HT1080 (cell line): ENCODE results near the gene SRRM5. TPM values are rescaled to one million over a fixed set of nuclear protein-coding genes. Genes with fewer than 3 reads are reported as not detected.
"Not testable (repeated sequence)": the region's sequence is repeated elsewhere in the genome, so short reads cannot be mapped to it uniquely, and the experiment has no call there.

ENCODE experiments used
- DNase-seq: peaks from one replicate; pipeline ENCODE4 v3.0.0-alpha.2; 2015; ENCODE audit warnings: low read depth
- total RNA-seq: library from RNA; depleted of rRNA; stranded (reverse); fragments of >200 nt; shearing (Covaris generic); gene quantifications from 2 replicates; pipeline ENCODE4 v1.2.3, GENCODE V29; 2014

The SRRM5 gene
- total RNA-seq, 1 experiment from 2014 or later = not detected

DNA sequence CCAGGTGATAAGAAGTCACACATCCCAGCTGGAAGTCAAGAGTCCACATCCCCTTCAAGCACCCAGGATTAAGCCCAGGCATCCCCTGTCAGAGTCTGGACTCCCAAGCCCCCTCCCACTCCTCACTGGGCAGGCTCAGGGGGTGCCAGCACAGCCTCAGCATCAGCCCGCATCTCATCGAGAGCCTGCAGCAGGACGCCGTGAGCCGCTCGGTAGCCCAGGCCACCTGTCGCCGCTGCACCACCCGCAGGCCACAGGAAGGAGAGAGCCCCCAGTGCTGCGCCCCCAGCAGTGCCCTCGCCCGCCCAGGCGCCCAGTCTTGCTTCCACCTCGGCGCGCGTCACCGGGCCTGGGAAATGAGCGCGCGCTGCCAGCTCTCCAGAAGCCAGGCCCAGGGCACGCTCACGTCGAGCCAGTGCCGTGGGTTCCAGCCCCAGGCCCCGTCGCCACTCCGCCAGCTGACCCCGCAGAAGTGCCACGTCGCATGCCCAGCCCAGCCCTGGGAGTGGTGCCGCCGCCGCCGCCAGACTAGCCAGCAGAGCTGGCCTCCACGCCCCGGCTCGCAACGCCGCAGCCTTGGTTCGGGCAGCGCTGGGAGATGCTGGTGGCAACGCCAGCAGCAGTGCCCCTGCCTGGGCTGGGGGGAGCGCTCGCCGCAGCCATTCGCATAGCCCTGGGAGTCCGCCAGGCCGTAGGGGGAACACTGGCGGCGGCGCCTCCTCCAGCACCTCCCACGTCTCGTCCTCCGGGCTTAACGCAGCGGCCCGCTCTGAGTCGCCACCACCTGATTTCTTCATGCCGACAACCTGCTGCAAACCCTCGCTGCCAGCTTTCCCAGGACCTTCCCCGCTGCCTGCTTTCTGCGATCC, 19.8 kb upstream of the SRRM5 start:
- no peak for DNase-seq

DNA sequence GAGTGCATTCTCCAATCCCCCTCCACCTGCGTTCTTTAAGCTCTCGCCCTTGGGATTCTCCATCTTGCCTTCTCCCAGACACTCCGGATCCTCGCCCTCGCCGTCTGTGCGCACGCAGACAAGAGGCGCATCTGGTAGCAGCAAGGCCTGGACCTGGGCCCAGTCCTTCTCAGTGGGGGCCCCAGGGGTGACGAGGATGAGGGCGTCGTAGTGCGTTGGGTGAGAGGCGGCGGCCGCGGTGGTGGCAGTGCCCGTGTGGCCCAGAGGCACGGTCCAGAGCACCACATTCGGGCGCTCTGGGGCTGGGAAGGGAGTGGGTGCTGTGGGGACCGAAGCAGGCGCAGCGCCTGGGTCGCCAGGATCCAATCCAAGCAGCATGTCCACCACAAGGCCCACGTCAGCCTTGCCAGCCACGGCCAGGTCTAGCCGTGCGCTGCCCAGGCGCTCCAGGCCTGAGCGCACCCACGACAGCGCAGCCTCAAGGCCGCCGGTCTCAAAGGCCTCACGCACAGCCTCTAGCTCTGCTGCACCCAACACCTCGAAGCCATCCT, 19.0 kb upstream of the SRRM5 start:
- no peak for DNase-seq

DNA sequence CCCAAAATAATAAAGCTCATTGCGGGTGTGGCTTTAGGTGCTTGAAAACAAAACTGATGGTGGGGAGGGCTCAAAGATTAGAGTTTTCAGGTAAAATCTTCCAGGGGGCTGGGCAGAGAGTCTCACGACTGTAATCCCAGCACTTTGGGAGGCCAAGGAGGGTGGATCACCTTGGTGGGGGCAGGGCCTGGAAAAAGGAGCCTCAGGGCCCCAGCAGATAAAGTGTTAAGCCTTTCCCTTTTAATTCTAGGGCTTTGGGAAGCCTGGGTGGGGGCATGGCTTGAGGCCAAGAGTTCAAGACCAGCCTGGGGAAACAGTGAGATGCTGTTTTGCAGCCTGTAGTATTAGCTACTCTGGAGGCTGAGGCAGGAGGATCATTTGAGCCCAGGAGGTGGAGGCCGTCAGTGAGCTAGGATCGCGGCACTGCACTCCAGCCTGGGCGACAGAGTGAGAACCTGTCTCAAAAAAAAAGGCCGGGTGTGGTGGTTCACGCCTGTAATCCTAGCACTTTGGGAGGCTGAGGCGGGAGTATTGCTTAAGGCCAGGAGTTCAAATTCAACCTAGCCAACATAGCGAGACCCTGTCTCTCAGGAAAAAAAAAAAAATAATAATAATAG, 17.7 kb upstream of the SRRM5 start:
- DNase-seq = no peak

DNA sequence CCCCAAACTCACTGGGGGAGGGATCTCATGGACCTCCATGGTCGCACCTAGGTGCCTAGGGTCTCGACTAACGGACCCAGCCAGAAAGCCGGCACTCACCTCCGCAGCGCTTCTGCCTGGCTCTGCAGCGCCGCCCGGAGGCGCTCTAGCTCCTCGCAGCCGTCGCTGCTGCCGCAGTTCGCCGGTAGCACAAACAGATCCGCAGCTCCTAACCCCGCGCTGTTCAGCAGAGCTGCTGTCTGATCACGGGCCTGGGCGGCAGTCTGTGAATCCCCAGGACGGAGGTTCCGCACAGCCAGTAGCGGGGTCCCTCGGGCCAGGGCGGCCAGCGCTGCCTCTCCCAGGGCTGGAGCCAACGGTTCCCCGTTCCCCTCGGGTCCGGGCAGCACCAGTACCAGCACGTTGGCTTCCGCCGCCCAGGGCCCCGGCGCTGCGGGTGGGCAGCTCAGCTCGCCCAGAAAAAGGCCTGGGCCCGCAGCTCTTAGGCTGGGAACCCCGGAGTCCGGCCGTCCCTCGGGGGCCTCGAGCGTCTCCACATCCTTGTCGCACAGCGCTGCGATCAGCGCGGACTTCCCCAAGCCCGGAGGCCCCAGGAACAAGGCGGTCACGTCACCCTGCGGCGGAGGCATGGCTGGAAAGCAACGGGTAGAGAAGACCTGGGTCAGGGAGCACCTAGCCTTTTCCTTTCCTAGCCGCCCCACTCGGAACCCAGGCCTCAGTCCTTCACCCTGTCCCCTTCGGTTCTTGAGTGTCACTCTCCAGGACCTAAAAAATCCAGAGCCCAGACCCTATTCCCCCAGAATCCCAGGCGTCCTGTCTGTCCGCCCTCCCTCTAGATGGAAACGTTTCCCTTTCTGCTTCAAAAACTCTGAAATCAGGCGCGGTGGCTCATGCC, 16.9 kb upstream of the SRRM5 start:
- DNase-seq = peak; percentile 47

DNA sequence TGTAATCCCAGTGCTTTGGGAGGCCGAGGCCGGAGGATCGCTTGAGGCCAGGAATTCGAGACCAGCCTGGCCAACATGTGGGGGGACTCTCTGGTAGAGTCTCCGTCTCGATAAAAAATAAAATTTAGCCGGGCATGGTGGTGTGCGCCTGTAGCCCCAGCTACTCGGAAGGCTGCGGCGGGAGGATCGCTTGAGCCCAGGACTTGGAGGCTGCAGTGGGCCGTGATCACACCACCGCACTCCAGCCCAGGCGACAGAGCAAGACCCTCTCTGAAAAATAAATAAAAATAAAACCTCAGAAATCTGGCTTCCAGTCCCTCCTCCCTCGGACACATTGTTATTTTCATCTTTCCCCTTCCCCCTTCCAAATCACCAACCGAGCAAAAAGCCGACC, 16.3 kb upstream of the SRRM5 start:
- no peak for DNase-seq

DNA sequence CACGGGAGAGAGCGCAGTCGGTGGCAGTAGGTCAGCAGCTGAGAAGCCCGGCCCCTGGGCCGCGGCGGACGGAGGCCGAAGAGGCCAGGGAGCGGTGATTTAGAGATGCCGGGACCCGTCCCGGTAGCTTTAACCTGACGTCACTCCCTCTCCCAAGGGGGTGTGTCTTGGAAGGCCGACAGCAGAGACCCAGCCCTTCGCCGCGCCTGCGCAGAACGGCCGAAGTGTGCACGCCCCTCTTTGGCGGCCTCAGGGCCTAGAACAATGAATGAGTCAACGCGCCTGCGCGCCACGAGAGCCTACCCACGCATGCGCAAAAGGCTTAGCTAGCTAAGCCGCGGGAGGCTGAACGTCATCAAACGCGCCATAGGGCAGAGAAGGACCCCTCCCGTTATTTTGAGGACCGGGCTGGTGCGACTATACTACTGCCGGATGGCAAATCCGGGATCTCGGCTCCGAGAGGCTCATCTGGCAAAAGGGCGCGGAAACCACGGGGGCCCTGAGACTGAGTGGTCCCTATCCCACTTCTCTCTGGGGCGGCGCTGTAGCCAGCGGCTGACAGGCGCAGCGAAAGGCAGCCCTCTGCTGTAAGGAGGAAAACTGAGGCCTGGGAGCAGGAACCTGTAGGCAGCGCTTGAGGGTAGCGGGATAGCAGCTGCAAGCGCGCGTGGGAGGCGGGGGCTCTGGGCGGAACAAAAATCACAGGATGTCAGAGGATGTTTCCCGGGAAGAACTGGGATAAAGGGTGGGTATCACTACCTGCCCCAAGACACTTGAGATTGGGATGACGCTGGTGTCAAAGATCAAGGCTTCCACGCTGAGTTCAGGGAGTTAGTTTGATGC, 15.7 kb upstream of the SRRM5 start, which contains the start of the genes IRGQ and ZNF576:
Gene IRGQ, minus strand, starts transcription at position 136 of the 843 bp plus-strand sequence. CDS start 796 bp downstream, outside the sequence.
Gene ZNF576, plus strand, starts transcription at position 597 of the 843 bp plus-strand sequence. CDS start 514 bp downstream, outside the sequence.
- DNase-seq = peak; percentile 99

DNA sequence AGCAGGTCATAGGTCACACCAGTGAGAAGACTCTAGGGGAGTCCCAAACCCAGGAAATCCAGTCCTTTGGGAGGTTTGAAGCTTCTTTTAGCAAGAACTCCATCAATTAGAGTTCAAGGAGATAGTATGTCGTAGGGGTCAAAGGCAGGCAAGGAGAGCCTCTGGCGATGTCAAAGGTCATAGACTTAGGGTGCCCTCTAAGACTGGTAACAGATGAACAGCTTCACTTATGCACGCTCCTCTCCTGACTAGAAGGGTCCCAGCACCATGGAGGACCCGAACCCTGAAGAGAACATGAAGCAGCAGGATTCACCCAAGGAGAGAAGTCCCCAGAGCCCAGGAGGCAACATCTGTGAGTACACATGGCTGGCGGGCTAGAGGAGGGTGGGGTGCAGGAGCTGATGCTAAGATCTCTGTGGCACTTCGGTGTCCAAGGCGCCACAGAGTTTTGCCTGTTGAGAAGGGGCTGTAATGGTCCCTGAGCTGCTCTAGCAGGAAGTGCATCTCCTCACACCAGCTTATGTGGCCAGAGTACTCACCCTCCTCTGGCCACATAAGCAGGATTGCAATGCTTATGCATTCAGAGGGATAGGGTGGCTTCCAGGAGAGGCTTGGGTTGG, 14.9 kb upstream of the SRRM5 start:
- DNase-seq = no peak

DNA sequence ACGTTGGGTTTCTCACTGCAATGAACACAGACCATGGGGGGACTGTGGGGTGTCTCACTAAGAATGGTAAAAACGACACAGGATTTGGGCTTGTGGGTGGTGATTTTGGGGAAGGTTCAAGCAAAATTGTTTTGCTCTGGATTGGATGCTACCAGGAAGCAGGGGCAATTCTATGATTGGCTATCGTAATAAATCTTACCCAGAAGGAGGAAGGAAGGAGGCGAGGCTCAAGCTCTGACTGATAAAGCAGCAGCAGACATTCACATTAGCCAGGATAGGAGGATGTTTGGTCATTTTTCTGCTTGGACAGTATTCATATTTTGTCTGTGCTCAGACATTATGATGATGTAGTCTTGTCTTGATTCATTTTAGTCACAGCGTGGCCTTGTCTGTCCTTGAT, 14.0 kb upstream of the SRRM5 start:
- no peak for DNase-seq

DNA sequence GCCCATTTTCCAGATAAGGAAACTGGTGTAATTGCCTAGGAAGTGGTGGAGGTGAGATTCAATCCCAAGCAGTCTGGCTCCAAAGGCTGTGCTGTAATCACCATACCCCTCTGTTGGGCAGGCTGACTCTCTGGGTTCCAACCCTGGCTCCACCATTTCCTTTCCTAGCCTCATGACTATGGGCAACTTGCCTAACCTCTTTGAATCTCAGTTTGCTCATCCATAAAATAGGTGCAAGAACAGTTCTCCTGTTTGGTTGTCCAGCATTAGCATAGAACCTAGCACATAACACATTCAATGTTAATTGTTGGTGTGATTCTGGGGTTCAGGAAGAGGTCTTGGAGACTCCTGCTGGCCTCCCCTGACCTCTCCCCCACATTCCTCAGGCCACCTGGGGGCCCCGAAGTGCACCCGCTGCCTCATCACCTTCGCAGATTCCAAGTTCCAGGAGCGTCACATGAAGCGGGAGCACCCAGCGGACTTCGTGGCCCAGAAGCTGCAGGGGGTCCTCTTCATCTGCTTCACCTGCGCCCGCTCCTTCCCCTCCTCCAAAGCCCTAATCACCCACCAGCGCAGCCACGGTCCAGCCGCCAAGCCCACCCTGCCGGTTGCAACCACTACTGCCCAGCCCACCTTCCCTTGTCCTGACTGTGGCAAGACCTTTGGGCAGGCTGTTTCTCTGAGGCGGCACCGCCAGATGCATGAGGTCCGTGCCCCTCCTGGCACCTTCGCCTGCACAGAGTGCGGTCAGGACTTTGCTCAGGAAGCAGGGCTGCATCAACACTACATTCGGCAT, 13.2 kb upstream of the SRRM5 start:
- DNase-seq = no peak

DNA sequence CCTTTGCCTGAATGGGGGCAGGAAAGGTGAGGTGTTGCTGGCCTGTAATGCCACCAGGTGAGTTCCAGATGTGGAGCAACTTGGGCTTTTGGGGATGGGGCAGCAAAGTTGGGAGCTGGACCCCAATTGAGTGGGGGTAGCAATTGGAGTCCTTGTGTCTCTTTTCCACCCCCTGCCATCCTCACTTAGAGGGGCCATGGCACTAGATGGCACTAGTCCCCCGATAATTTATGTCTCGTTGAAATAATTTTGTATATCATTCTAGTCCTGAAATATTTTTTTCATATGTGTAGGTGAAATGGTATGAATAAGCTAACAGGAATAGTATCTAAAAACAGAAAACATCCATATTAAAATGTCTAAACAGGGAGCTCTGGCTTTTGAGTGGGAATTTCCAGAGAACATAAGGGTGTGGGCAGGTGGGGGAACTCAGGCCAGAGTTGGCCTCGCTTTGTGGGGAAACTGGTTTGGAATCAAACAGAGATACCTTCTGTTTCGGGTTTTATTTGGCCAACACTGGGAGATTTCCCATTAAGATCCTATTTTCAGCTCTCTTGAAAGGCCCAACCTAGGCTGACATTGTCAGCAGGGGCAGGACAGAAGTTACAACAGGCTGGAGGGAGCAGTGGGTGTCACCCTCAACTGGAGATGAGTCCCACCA, 12.1 kb upstream of the SRRM5 start:
- no peak for DNase-seq

DNA sequence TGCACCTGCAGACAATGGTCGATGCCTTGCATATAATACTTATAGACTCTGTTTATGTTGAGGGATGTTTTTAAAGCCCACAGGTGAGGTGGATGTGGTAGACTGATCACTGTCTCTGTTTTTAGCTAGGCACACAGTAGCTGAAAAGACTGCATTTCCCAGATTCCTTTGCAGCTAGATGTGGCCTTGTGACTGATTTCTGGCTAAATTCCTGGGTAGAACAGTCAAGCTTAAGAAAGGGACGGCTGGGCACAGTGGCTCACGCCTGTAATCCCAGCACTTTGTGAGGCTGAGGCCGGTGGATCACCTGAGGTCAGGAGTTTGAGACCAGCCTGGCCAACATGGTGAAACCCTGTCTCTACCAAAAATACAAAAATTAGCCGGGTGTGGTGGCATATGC, 11.6 kb upstream of the SRRM5 start:
- DNase-seq = not testable (repeated sequence)

DNA sequence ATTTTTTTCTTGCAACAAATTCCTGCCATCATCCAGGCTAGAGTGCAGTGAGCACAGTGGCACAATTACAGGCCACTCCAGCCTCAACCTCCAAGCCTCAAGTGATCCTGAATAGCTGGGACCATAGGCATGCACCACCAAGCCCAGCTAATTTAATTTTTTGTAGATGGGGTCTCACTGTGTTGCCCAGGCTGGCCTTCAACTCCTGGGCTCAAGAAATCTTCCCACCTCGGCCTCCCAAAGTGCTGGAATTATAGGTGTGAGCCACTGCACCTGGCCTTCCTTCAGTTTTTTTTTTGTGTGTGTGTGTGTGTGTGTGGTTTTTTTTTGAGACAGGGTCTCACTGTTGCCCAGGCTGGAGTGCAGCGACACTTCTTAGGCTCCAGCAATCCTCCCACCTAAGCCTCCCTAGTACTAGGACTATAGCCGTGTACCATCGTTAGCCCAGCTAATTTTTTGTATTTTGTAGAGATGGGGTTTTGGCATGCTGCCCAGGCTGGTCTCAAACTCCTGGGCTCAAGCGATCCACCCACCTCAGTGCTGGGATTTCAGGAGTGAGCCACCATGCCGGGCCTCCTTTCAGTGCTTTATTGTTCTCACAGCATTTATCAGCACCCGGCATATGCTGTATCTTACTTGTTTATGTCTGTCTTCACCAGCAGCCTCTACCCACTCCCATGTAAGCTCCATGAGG, 5.9 kb upstream of the SRRM5 start:
- no peak for DNase-seq

DNA sequence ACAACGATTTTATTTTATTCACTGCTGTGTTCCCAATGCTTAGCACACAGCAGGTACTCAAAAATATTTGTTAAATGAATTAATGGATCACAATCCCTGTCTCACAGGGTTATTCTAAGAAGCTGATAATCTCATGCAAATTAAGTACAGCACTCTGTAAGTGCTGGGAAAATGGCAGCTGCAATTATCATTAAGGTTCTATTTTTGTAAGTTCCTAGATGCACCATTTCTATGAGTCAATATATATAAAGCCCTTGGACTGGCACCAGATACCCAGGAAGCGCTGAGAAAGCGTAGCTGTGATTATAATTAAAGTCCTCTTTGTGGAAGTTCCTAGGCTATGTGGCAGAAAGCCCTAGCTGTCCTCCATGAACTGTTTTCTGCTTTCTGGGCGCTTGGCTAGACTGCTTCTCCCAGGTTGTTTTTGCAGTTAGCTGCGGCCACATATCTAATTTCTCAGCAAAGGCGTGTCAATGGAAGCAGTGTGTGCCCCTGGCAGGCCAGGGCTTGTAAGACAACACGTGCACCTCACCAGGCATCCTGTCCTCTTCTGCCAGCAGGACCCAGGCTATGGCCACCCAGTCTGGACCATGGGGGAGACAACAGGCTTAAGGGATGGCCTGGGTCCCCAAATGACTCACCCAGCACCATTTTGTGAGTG, 5.2 kb upstream of the SRRM5 start:
- no peak for DNase-seq

DNA sequence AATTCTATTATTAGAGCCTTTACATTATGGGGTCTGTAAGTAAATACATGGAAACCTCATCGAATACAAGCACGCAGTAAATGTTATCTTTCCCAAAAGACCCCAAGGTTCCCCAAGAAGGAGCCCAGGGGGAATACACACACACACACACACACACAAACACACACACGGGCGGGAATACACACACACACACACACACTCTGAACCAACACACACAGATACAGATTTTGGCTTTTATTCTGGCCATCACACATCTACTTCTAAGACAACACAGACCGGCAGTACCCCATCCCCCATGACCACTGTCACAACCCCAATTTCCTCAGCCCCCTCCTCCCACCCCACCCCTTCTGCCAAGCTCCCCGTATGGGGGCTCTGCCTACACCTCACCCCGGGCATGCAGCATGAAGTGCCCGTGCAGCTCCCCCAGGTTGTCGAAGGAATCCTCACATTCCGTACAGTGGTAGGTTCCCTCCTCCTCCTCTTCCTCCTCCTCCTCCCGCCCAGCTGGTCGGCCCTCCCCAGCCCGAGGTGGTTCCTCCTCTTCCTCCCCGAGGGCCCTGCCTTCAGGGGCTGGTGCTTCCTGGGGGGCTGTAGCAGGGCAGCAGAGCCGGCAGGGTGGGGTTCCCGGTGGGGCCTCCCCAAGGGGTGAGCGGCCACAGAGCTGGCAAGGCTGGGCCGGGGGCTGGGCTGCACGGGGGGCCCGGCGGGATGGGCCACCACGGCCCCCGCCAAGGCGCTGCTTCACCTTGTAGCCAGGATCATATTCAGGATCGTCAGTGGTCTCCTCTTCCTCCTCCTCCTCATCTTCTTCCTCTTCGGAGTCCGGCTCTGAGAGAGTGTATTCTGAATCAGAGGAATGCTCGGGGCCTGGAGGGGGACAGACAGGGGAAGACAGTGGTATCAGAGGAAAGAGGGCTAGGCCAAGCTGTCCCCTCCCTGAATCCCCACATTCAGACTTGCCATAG, 4.4 kb upstream of the SRRM5 start:
- DNase-seq = no peak

DNA sequence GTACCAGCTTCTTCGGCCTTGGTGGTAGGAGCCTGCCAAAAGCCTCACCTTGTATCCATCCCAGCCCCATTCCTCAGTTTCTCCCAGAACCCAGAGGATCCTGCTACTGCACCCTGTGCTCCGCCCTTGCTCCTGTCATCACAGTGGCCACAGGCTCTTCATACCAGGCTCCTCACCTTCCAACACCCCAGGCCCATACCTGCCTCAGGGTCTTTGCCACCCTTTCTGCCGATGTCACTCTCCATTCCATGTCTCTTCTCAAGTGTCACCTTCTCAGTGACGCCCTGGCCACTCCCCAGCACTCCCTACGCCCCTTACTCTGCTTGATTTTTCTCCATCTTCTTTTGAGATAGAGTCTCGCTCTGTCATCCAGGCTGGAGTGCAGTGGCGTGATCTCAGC, 2.0 kb upstream of the SRRM5 start:
- no peak for DNase-seq

DNA sequence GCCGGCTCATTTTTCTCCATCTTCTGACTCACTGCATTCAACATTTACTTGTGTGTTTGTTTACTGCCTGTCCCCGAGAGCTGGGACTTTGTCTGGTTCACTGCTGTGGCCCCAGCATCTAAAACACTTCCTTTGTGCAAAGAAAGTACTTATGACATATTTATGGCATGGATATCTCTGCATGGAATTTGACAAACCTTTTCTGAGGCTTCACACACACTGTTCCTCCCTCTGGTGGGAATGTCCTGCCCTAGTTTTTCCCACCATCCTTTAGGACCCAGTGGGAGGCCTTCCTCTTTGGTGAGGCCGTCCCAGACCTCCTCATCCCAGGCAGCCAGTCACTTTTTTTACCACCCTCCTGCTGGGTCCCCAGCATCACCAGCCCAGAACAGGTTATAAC, 1.4 kb upstream of the SRRM5 start:
- peak; percentile 51 for DNase-seq
